PC-9 (cell line): Measurements from ENCODE around the gene SLX9.

ENCODE experiments used
- EZH2 ChIP-seq: fragments of 200-600 bp; sonication (generic); IDR thresholded peaks from 2 replicates; pipeline ENCODE4 v1.8.0; 2017; ENCODE audit warnings: antibody characterized with exemption, low read depth
- TF ChIP-seq, protein P1 (sequence below): fragments of 200-600 bp; sonication (generic); conservative IDR thresholded peaks from 2 replicates; pipeline ENCODE4 v1.6.1; 2017; ENCODE audit warnings: mixed run types, antibody characterized with exemption, mild to moderate bottlenecking, moderate library complexity

DNA sequence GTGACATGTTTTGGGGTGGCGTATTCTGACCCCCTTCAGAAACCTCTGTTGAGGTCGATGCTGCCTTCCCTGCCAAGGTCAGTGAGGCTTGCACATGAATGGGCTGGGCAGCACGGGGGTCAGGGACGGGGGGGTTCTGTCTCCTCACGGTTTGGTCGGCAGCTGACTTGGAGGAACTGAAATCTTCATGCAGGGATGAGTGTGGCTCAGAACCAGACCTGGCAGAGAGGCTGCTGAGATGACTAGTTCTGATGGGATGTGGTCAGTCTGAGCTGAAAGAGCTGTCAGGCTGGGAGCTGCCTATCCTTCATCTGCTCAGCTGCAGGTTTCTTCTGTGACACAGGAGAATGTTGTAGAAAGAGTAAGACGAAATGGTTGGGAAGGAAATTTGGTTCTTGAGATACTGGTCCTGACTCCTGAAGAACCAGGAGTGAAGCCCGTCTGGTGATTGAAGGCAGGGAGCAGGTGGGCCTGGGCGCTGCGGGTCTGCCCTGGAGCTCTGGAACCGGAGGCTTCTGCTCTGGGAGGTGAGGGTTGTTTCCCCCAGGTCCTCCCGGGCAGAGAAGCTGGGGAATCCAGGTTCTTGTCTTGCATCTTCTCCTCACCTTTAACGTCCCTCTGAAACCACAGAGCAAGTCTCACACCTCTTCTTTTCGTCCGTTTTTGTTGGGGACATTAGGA is 3.3 kb downstream of the SLX9 start:
- TF ChIP-seq, protein P1, sequence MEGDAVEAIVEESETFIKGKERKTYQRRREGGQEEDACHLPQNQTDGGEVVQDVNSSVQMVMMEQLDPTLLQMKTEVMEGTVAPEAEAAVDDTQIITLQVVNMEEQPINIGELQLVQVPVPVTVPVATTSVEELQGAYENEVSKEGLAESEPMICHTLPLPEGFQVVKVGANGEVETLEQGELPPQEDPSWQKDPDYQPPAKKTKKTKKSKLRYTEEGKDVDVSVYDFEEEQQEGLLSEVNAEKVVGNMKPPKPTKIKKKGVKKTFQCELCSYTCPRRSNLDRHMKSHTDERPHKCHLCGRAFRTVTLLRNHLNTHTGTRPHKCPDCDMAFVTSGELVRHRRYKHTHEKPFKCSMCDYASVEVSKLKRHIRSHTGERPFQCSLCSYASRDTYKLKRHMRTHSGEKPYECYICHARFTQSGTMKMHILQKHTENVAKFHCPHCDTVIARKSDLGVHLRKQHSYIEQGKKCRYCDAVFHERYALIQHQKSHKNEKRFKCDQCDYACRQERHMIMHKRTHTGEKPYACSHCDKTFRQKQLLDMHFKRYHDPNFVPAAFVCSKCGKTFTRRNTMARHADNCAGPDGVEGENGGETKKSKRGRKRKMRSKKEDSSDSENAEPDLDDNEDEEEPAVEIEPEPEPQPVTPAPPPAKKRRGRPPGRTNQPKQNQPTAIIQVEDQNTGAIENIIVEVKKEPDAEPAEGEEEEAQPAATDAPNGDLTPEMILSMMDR, result no peak
- TF ChIP-seq EZH2, result no peak
